ENCODE data around the gene GLRX. TPM values are rescaled to one million over a fixed set of nuclear protein-coding genes. Genes with fewer than 3 reads are reported as not detected.
"Not testable (repeated sequence)": the region's sequence is repeated elsewhere in the genome, so short reads cannot be mapped to it uniquely, and the experiment has no call there.

GLRX gene, protein sequence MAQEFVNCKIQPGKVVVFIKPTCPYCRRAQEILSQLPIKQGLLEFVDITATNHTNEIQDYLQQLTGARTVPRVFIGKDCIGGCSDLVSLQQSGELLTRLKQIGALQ
- total RNA-seq: 63.3 TPM

DNA sequence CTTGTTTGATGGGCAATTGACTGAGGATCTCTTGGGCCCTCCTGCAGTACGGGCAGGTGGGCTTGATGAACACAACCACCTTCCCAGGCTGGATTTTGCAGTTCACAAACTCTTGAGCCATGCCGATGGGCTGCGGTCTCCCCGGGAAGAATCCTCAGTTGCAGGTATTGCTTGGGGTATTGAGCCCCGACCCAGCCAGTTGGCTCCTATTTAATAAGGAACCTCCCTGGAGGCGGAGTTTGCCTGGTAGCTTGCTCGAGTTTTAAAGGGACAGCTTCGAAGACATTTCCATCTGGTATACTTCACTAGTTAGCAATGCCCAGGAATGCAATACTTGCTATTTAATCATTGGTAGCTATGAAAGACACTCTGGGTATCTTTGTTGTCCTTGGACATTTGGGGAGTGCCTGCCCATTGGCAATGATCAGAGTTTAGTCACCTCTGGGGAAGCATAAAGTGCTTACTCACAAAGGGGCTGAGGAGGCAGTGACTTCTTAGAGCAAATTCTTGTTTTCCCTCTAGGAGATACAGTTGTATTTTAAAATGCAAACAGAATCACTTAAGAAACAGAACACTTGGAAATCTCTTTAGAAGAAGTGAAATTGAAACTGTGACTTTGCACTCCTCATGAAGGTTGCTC, at the start of gene GLRX:
TSS of gene GLRX (minus strand) at position 185 of the 640 bp plus-strand sequence. CDS start at position 121, 64 bp downstream.
- H3K9me3 ChIP-seq: no peaks in the 10 kb centered on the region
- no peaks in the 10 kb centered on the region for H3K36me3 ChIP-seq
- DNase-seq (ENCODE audit: extremely low spot score in 2 of 2): no peak
- TF ChIP-seq POLR2AphosphoS5 (IDR thresholded peaks at IDR 0.05; ENCODE audit: insufficient read depth in 1 of 2, low read depth in 1 of 2) (peak; percentile 59 to 83), POLR2A (IDR thresholded peaks at IDR 0.05) (peak in 1 of 2 donors; percentile 74)
- TF ChIP-seq, protein P1, sequence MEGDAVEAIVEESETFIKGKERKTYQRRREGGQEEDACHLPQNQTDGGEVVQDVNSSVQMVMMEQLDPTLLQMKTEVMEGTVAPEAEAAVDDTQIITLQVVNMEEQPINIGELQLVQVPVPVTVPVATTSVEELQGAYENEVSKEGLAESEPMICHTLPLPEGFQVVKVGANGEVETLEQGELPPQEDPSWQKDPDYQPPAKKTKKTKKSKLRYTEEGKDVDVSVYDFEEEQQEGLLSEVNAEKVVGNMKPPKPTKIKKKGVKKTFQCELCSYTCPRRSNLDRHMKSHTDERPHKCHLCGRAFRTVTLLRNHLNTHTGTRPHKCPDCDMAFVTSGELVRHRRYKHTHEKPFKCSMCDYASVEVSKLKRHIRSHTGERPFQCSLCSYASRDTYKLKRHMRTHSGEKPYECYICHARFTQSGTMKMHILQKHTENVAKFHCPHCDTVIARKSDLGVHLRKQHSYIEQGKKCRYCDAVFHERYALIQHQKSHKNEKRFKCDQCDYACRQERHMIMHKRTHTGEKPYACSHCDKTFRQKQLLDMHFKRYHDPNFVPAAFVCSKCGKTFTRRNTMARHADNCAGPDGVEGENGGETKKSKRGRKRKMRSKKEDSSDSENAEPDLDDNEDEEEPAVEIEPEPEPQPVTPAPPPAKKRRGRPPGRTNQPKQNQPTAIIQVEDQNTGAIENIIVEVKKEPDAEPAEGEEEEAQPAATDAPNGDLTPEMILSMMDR (IDR thresholded peaks at IDR 0.05): no peak
- no peaks in the 10 kb centered on the region for H3K27me3 ChIP-seq
- intact Hi-C loops (cut with DNase I): loop anchor here (2.0 kb wide), 1 partner anchor 20 kb away; no protein-coding TSS in a partner anchor
- H3K4me3 ChIP-seq: peak within 1 kb of the TSS; percentile 68 to 84
- peak within 1 kb of the TSS; percentile 90 for H3K27ac ChIP-seq
- peaks cover 66% of the 10 kb centered on the region for H3K4me1 ChIP-seq

DNA sequence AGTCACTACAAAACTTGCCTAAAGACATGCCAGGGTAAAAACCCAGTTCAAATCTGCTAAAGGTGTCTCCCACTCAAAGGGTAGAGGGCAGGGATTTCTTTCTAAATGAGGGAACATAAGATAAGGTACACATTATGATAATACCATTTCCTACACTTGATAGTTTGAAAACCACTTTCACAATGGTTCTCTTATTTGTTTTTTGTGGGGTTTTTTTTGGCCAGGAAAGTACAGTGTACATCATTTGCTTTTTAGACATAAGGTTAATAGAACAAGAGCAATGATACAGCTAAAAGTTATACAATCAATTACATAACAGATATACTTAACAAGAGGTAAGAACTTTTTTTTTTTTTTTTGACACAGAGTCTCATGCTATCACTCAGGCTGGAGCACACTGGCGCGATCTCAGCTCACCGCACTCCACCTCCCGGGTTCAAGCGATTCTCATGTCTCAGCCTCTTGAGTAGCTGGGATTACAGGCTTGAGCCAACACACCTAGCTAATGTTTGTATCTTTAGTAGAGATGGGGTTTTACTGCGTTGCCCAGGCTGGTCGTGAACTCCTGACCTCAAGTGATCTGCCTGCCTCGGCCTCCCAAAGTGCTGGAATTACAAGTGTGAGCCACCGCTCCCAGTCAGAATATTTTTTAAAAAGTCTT, 48.8 kb upstream of the GLRX start:
- Histone ChIP-seq H3K27me3 (no peaks in the 10 kb centered on the region), H3K9me3 (no peaks in the 10 kb centered on the region), H3K4me3 (no peak overlapping the region), H3K36me3 (no peaks in the 10 kb centered on the region), H3K27ac (no peak overlapping the region), H3K4me1 (no peaks in the 10 kb centered on the region)
- TF ChIP-seq POLR2AphosphoS5 (IDR thresholded peaks at IDR 0.05; ENCODE audit: insufficient read depth in 1 of 2, low read depth in 1 of 2) (no peak), POLR2A (IDR thresholded peaks at IDR 0.05) (no peak)
- TF ChIP-seq, protein P1 (IDR thresholded peaks at IDR 0.05): no peak
- intact Hi-C loops (cut with DNase I): no loop called here
- DNase-seq (ENCODE audit: extremely low spot score in 2 of 2): peak in 1 of 2 donors; percentile 69

DNA sequence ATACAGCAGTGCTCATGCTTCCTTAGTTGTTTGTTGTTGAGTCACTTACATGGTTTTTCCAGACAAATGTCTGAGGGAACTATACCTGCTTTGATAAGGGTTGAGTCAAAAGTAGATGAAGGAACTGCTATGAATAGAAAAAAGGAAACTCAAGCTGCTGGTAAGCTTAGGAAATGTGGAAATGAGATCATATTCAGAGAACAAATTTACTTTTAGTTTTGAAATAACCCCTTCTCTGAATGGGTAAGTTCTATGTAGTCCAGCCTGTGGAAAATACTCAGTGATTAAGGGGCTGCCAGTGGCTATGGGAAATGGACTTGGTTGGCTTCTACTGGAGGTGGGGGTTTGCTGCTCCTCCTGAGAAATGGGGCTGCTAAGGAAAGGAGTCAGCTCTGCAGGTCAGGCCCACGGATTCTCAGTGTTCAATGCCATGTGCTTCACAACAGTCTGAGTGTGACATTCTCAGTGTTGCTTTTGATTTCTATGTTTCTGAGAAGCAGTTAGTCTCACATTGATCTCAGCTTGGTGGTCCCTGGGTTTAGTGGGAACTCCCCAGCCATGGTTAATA, 47.7 kb upstream of the GLRX start:
- no peak overlapping the region for H3K4me3 ChIP-seq
- no peaks in the 10 kb centered on the region for H3K9me3 ChIP-seq
- H3K4me1 ChIP-seq: no peaks in the 10 kb centered on the region
- no peak overlapping the region for H3K27ac ChIP-seq
- no peak for TF ChIP-seq POLR2AphosphoS5 (IDR thresholded peaks at IDR 0.05; ENCODE audit: insufficient read depth in 1 of 2, low read depth in 1 of 2)
- TF ChIP-seq, protein P1 (IDR thresholded peaks at IDR 0.05): no peak
- no peak for TF ChIP-seq POLR2A (IDR thresholded peaks at IDR 0.05)
- H3K36me3 ChIP-seq: no peaks in the 10 kb centered on the region
- peak in 1 of 2 donors; percentile 81 for DNase-seq (ENCODE audit: extremely low spot score in 2 of 2)
- intact Hi-C loops (cut with DNase I): no loop called here
- H3K27me3 ChIP-seq: no peaks in the 10 kb centered on the region

DNA sequence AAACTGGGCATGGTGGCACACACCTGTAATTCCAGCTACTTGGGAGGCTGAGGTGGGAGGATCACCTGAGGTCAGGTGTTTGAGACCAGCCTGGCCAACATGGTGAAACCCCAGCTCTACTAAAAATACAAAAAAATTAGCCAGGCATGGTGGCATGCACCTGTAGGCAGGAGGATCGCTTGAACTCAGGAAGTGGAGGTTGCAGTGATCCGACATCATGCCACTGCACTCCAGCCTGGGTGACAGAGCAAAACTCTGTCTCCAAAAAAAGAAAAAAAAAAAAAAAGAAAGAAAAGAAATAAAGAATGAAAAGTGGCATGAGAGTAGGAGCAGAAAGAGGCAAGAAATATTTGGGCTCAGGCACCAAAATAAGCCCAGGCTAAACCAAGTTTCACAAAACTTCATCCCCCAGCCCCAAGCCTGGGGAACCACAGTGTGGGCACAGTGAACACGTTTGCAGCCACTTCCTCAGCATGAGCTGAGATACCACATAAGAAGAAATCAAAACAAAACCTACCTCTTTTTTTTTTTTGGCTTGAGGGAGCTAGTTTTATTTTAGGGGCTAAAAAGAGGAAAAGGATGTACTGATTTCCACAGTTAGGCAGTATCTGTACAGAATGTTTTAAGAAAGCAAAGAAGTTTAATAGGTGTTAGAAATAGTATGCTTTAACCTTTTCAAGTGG, 46.8 kb upstream of the GLRX start:
- H3K4me1 ChIP-seq; H3K36me3 ChIP-seq; H3K27ac ChIP-seq; H3K4me3 ChIP-seq; H3K9me3 ChIP-seq; H3K27me3 ChIP-seq; intact Hi-C loops (cut with DNase I): not testable (repeated sequence)
- DNase-seq (ENCODE audit: extremely low spot score in 2 of 2): peak in 1 of 2 donors; percentile 20

DNA sequence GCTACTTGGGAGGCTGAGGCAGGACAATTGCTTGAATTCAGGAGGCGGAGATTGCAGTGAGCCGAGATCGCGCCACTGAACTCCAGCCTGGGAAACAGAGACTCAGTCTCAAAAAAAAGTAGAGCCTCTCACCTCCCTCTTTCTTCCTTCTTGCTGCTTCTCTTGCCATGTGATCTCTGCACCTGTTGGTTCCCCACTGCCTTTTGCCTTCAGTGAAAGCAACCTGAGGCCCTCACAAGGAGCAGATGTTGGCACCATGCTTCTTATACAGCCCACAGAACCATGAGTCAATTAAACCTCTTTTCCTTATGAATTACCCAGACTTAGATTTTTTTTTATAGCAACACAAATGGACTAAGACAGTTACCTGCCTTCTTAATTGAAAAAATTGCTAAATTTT, 45.6 kb upstream of the GLRX start:
- TF ChIP-seq POLR2AphosphoS5 (IDR thresholded peaks at IDR 0.05; ENCODE audit: insufficient read depth in 1 of 2, low read depth in 1 of 2) (no peak), POLR2A (IDR thresholded peaks at IDR 0.05) (no peak)
- TF ChIP-seq, protein P1 (IDR thresholded peaks at IDR 0.05): no peak
- intact Hi-C loops (cut with DNase I): no loop called here
- no peaks in the 10 kb centered on the region for H3K36me3 ChIP-seq

More for the DNA sequence above, 45.6 kb upstream of the GLRX start:
- peaks cover 12% of the 10 kb centered on the region for H3K4me1 ChIP-seq
- H3K4me3 ChIP-seq: no peak overlapping the region
- no peaks in the 10 kb centered on the region for H3K27me3 ChIP-seq
- peak in 1 of 2 donors; percentile 79 for DNase-seq (ENCODE audit: extremely low spot score in 2 of 2)
- H3K27ac ChIP-seq: no peak overlapping the region
- H3K9me3 ChIP-seq: no peaks in the 10 kb centered on the region

All from vagina (tissue), 2 donors.